Spleen (tissue), 7 donors: Measurements from ENCODE around the gene KRTAP21-3.
"Not testable (repeated sequence)": the region's sequence is repeated elsewhere in the genome, so short reads cannot be mapped to it uniquely, and the experiment has no call there.

Experiments used
- POLR2A ChIP-seq, 3 donors: fragments of 450-650 bp; IDR thresholded peaks; one replicate each; pipeline ENCODE4 v1.5.1; 2017; ENCODE audit warnings: antibody characterized with exemption in 3 of 3, mild to moderate bottlenecking in 1 of 3
- TF ChIP-seq, protein P1 (sequence below), 11 experiments: fragments of 200-600 bp in 7 of 11; fragments of 450-650 bp in 4 of 11; sonication (generic) in 4 of 11; IDR thresholded peaks in 8 of 11; conservative IDR thresholded peaks in 3 of 11; 1 replicate in 7 of 11; 2 replicates in 4 of 11; pipeline versions ENCODE4 v1.4.0 to v1.8.0; 2016 to 2021; ENCODE audit warnings: antibody characterized with exemption in 11 of 11, inconsistent platforms in 4 of 11, mild to moderate bottlenecking in 1 of 11
- donor health status: DM: no; HTN: no; CAD: no; lungs with moderate emphysema.
- donor health status: DM: no; HTN: no; CAD: no.
- donor health status: DM: no; HTN: no; CAD: no.

DNA sequence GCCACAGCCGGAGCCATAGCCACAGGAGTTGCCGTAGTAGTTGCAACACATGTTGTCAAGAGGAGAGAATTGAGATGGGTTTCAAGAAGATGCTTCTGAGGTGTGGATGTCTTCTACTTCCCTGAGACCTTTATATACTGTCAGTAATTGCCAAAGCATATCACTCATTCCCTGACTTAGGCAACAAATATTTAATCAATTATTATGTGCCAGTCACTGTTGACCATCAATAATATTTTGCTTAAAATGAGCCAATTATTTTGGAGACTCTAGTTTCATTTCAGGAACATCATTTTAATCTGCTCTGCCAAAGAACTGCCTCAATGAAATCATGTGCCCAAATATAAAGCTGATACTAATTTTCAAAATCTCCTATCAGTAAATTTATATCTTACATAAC, 36.8 kb upstream of the KRTAP21-3 start, which contains the start of gene KRTAP21-1:
- TF ChIP-seq, protein P1, sequence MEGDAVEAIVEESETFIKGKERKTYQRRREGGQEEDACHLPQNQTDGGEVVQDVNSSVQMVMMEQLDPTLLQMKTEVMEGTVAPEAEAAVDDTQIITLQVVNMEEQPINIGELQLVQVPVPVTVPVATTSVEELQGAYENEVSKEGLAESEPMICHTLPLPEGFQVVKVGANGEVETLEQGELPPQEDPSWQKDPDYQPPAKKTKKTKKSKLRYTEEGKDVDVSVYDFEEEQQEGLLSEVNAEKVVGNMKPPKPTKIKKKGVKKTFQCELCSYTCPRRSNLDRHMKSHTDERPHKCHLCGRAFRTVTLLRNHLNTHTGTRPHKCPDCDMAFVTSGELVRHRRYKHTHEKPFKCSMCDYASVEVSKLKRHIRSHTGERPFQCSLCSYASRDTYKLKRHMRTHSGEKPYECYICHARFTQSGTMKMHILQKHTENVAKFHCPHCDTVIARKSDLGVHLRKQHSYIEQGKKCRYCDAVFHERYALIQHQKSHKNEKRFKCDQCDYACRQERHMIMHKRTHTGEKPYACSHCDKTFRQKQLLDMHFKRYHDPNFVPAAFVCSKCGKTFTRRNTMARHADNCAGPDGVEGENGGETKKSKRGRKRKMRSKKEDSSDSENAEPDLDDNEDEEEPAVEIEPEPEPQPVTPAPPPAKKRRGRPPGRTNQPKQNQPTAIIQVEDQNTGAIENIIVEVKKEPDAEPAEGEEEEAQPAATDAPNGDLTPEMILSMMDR (IDR thresholded peaks at IDR 0.05 in 8 of 11, conservative IDR thresholded peaks at IDR 0.05 in 3 of 11), result not testable (repeated sequence)
- not testable (repeated sequence) for TF ChIP-seq POLR2A (IDR thresholded peaks at IDR 0.05)
